ENCODE measurements around the gene GRIN3A.

The GRIN3A gene

DNA sequence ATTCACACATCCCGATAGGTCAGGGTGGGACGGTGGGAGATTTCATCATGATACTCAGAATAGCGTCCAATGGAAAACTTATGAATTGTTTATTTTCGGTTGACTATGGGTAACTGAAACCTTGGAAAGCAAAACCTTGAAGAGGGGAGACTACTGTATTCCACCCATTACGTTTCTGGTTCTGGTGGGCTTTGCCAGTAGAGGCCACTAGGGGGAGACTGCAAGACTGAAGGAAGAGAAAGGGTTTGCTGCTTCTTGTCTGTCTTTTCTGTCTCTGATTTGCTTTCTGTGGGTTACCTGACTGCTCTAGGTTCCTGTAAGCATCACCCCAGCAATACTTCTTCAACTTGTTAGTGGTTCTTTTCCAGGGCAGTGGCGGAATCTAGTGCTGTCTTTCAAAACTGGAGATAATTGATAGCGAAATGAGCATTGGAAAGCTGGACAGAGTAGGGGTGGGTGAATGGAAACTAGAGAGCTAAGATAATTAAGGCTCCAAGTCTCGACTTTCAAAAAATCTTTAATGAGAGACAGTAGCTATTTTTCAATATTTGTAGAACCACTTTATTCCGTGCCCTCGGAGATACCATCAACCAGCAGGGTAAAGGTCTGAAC lies 27.0 kb downstream of the GRIN3A start:
- H3K9me3 ChIP-seq = no peaks in the 10 kb centered on the region
- H3K36me3 ChIP-seq = no peaks in the 10 kb centered on the region
- H3K4me1 ChIP-seq (ENCODE audit: control insufficient read depth in 1 of 2, insufficient read depth in 1 of 2, low read depth in 1 of 2, low read length in 1 of 2) = no peaks in the 10 kb centered on the region
- H3K4me3 ChIP-seq (ENCODE audit: low read depth in 1 of 2, low read length in 1 of 2) = no peak overlapping the region
- no peak overlapping the region for H3K27ac ChIP-seq
- TF ChIP-seq CTCF (IDR thresholded peaks at IDR 0.05) = no peak
- H3K27me3 ChIP-seq = peaks cover 22% of the 10 kb centered on the region

DNA sequence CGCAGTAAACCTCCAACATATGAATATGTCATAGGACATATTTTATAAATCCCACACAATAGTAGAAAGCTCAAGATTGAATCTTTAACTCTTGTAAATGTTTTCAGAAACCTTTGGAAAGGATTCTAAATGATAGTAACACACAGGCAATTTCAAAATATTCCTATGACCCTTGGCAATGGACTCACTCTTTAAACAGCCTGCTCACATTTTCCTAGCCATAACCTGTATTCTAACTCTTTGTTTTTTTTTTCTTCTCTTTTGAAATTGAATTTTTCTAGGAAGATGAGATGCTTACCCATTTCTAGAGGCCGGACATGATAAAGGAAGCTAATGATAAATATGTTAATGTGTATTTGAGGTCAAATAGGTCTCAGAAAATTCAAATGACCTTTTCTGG lies 29.6 kb downstream of the GRIN3A start:
- no peak for TF ChIP-seq CTCF (IDR thresholded peaks at IDR 0.05)
- no peaks in the 10 kb centered on the region for H3K9me3 ChIP-seq
- no peaks in the 10 kb centered on the region for H3K36me3 ChIP-seq
- no peak overlapping the region for H3K4me3 ChIP-seq (ENCODE audit: low read depth in 1 of 2, low read length in 1 of 2)
- H3K4me1 ChIP-seq (ENCODE audit: control insufficient read depth in 1 of 2, insufficient read depth in 1 of 2, low read depth in 1 of 2, low read length in 1 of 2) = no peaks in the 10 kb centered on the region
- H3K27me3 ChIP-seq = peaks cover 43% of the 10 kb centered on the region
- no peak overlapping the region for H3K27ac ChIP-seq

GRCh38 chr9:101707721-101708120 lies 30.7 kb downstream of the GRIN3A start:
- no peak for TF ChIP-seq CTCF (IDR thresholded peaks at IDR 0.05)
- peaks cover 37% of the 10 kb centered on the region for H3K27me3 ChIP-seq
- H3K4me3 ChIP-seq (ENCODE audit: low read depth in 1 of 2, low read length in 1 of 2) = no peak overlapping the region
- no peaks in the 10 kb centered on the region for H3K9me3 ChIP-seq
- H3K27ac ChIP-seq = no peak overlapping the region
- no peaks in the 10 kb centered on the region for H3K36me3 ChIP-seq
- no peaks in the 10 kb centered on the region for H3K4me1 ChIP-seq (ENCODE audit: control insufficient read depth in 1 of 2, insufficient read depth in 1 of 2, low read depth in 1 of 2, low read length in 1 of 2)

GRCh38 chr9:101706997-101707396 lies 31.4 kb downstream of the GRIN3A start:
- H3K36me3 ChIP-seq = no peaks in the 10 kb centered on the region
- peaks cover 34% of the 10 kb centered on the region for H3K27me3 ChIP-seq
- TF ChIP-seq CTCF (IDR thresholded peaks at IDR 0.05) = no peak
- H3K4me1 ChIP-seq (ENCODE audit: control insufficient read depth in 1 of 2, insufficient read depth in 1 of 2, low read depth in 1 of 2, low read length in 1 of 2) = no peaks in the 10 kb centered on the region
- no peaks in the 10 kb centered on the region for H3K9me3 ChIP-seq
- H3K4me3 ChIP-seq (ENCODE audit: low read depth in 1 of 2, low read length in 1 of 2) = no peak overlapping the region
- no peak overlapping the region for H3K27ac ChIP-seq

DNA sequence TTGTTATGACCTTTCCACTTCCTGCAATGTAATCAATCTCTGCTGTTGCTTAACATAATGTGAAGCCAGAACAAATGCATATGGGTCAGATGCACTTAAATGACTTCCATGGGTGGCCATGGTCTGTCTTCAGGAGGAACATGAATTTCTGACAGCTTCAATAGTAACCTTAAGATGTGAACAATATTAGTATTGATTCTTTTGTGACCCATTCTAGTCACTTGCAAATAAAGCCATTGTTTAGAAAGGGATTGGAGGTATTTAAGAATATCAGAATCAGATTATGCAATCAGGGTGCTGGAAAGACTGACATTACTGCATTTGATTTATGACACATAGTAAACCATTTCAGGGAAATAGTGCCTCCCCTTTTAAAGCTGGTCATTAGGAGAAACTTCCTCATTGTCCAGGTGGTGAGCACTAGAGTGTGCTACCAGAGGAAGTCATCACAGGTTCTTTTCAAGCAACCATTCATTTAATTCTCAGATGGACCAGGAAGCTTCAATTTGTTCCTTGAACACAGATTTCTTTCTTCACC lies 32.1 kb downstream of the GRIN3A start:
- no peak overlapping the region for H3K27ac ChIP-seq
- no peak overlapping the region for H3K4me3 ChIP-seq (ENCODE audit: low read depth in 1 of 2, low read length in 1 of 2)
- peaks cover 34% of the 10 kb centered on the region for H3K27me3 ChIP-seq
- H3K36me3 ChIP-seq = no peaks in the 10 kb centered on the region
- H3K4me1 ChIP-seq (ENCODE audit: control insufficient read depth in 1 of 2, insufficient read depth in 1 of 2, low read depth in 1 of 2, low read length in 1 of 2) = no peaks in the 10 kb centered on the region
- no peak for TF ChIP-seq CTCF (IDR thresholded peaks at IDR 0.05)
- no peaks in the 10 kb centered on the region for H3K9me3 ChIP-seq

Data from neutrophil (primary cell).